ENCODE results near the gene SMG1. TPM values are rescaled to one million over a fixed set of nuclear protein-coding genes. Genes with fewer than 3 reads are reported as not detected.
A peak's percentile ranks its signal among the peaks of the same experiment; 100 is the strongest.
"Not testable (repeated sequence)": the region's sequence is repeated elsewhere in the genome, so short reads cannot be mapped to it uniquely, and the experiment has no call there.

The SMG1 gene
- 28.3 TPM for polyA plus RNA-seq (2013, experiment 1 of 2; ENCODE audit: insufficient read length)
- polyA plus RNA-seq (2013, experiment 2 of 2; ENCODE audit: insufficient read length): 31.2 TPM

- DNase-seq: peak; percentile 90
Observed at GRCh38 chr16:18925986-18926865, at the start of gene SMG1. SMG1 (minus strand) TSS chr16:18926408; CDS start chr16:18926041, 367 bp downstream.

- no peak for DNase-seq
Observed at GRCh38 chr16:18975109-18975508, 48.9 kb upstream of the SMG1 start.

DNA sequence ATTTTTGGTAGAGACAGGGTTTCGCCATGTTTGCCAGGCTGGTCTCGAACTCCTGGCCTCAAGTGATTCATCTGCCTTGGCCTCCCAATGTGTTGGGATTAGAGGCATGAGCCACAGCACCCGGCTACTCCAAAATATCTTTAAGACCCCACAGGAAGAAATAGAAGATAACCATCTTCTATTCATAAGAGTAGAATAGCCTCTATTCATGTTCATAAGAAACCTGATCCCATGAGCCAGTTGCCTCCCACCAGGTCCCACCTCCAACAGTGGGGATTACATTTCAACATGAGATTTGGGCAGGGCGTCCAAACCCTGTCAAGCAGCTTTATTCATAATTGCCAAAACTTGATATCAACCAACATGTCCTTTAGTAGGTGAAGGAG, 43.6 kb upstream of the SMG1 start:
- DNase-seq: no peak

DNA sequence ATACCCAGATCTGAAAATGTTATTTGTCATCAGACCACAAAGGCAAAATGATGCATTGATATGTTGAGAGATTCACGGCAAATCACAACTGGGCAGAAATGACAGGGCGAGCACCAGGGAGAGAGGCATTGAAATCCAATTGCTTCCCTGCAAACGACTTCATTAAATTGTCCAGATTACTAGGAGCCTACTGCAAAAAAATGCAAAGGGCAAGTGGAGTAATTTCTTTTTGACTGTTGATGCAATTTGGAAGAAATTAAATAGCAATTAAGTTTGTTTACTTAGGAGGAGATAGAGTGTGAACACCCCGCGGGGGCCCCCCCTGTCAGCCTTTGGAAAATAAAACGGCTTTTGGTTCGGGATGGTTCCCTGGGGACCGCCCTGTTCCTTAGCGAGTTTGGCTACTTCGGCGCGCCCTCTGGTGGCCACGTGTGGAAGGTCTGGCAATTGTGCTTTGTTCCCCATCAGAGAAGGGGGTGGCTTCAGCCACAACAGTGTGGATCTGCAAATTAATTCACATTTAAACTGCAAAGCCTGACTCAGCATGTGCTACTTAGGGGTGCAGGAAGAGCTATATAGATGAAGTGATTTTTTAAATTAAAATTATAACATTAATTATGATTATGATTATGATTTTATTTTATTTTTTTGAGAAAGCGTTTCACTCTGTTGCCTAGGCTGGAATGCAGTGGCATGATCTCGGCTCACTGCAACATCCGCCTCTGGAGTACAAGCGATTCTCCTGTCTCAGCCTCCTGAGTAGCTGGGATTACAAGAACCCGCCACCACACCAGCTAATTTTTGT, 43.0 kb upstream of the SMG1 start:
- peak; percentile 76 for DNase-seq

- DNase-seq: no peak
Observed at GRCh38 chr16:18966791-18967190, 40.6 kb upstream of the SMG1 start.

DNA sequence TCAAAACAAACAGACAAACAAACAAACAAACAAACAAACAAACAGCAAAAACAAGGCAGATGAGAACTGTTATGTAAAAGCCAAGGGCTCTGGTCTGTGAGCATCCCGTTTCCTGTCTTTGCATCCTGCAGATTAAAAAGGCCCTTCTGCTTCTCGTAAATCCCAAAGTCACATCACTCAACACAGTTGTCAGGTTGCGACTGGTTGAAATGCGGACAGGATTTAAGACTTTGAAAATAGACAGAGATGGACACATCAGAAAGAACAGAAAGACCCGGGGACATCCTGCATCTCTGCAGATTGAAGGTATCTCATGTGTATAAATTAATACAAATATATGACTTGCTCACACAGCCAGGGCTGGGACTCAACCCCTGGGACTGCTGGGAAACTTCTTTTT, 39.3 kb upstream of the SMG1 start:
- no peak for DNase-seq

GRCh38 chr16:18959031-18959505, 32.9 kb upstream of the SMG1 start:
- peak; percentile 21 for DNase-seq

DNA sequence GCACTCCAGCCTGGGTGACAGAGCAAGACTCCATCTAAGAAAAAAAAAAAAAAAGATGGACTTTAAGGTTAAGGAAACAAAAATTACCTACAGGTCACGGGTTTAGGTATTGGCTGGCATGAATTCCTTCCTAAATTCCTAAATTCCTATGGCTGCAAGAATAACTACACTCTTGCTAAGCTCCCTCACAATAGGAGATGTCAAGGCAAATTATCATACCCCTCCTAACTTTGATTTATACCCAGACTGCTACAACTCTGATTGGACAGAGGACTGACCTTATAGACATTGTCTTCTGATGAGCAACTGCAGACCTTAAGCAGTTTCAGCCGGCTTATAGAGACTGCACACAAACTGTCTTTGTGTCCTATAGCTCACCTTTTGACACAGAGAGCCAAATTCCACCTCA, 32.4 kb upstream of the SMG1 start:
- DNase-seq: no peak

GRCh38 chr16:18956658-18957241, 30.5 kb upstream of the SMG1 start:
- not testable (repeated sequence) for DNase-seq

- DNase-seq: not testable (repeated sequence)
Observed at GRCh38 chr16:18955874-18956580, 29.8 kb upstream of the SMG1 start.

- DNase-seq: no peak
Observed at GRCh38 chr16:18953547-18953946, 27.3 kb upstream of the SMG1 start.

- no peak for DNase-seq
Observed at GRCh38 chr16:18950469-18951185, 24.4 kb upstream of the SMG1 start.

DNA sequence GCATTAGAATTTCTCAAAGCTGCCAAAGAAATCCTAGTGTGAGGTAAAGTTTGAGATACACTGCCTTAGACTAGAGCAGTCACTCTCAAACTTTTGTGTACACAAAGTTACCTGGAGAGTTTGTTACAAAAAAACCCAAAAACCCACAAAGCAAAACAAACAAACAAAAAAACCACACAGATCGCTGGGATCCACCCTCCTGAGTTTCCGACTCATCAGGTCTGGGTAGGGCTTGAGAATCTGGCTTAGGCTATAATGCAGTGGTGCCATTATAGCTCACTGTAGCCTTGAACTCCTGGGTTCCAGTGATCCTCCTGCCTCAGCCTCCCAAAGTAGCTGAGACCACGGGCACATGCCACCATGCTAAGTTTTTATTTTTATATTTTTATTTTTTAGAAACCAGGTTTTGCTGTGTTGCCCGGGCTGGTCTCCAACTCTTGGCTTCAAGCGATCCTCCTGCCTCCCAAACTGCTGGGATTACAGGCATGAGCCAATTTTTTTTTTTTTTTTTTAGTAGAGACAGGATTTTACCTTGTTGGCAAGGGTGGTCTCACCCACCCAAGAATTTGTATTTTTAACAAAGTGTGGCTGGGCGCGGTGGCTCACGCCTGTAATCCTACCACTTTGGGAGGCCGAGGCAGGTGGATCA, 22.3 kb upstream of the SMG1 start:
- DNase-seq: no peak

DNA sequence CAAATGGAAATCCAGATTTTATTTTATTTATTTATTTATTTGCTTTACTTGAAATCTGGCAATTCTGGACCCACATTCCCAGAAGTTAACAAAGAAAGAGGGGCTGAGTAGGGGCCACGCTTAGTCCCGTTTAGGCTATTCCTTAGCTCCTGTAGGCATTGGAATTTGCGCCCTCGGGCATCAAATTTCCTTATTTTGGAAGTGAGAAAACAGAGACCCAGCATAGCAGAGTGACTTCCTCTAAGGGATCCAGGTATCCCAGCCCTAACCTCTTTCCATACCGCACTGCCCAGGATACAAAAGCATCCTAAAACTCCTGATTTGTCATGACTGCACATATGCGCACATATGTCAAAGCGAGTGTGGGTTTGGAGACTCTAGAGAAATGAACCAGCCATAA, 19.0 kb upstream of the SMG1 start:
- DNase-seq: no peak

- DNase-seq: no peak
Observed at GRCh38 chr16:18943414-18943813, 17.2 kb upstream of the SMG1 start.

GRCh38 chr16:18942061-18942460, 15.9 kb upstream of the SMG1 start:
- DNase-seq: no peak

GRCh38 chr16:18941471-18941870, 15.3 kb upstream of the SMG1 start:
- DNase-seq: no peak

- no peak for DNase-seq
Observed at GRCh38 chr16:18938986-18939385, 12.8 kb upstream of the SMG1 start.

DNA sequence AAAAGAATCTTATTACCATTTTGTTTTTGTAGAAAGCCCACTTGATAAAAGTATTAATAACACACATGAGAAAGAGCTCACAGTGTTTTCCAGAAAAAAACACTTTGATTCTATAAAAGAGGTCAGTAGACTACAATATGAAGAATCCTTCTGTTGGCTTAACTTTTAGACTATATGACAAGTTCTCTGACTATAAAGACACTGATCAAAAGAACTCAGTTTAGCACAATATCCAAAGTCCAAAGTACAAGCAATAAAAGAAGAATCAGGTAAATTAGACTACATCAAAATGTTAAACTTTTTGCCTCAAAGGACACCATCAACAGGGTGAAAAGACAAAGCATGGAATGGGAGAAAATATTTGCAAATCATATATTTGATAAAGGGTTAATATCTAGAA, 11.2 kb upstream of the SMG1 start:
- no peak for DNase-seq

- DNase-seq: no peak
Observed at GRCh38 chr16:18936727-18937340, 10.6 kb upstream of the SMG1 start.

DNA sequence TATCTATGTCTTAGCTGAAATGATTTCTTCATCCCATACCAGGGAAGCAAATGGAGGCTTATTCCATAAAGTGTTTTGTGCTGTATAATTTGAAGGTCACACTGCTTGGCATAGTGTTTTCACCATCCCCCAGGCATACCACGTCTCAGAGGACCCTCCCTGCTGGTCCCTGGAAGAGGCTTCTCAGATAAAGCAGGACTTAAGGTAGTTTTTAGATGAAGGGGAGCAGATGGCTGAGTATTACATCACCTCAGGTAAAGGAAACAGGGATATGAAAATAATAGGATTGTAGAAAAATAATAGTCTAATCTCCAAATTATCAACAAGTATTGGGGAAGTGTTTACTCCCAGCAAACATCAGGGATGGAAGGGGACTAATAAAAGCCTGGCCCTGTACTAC, 7.3 kb upstream of the SMG1 start:
- DNase-seq: no peak
